HG02588 (cell line): ENCODE measurements around the gene CFAP157.

Experiments used
- ATAC-seq: cut with Tn5 transposase; IDR thresholded peaks from one replicate; pipeline ENCODE4 v1.9.1; 2021; ENCODE audit warnings: mild to moderate bottlenecking, moderate library complexity; ENCODE audit not compliant: unreplicated experiment

Gene CFAP157

GRCh38 chr9:127706836-127707241 is at the start of gene CFAP157:
CFAP157 (plus strand) TSS chr9:127706988; CDS start chr9:127707032, 44 bp downstream.
- no peak for ATAC-seq

- no peak for ATAC-seq
Measured at GRCh38 chr9:127658428-127658827, 48.4 kb upstream of the CFAP157 start.

GRCh38 chr9:127660886-127661741 is 45.7 kb upstream of the CFAP157 start:
- ATAC-seq: no peak

GRCh38 chr9:127662617-127663016 is 44.2 kb upstream of the CFAP157 start:
- ATAC-seq: no peak

GRCh38 chr9:127664324-127664677 is 42.5 kb upstream of the CFAP157 start:
- ATAC-seq: no peak

- no peak for ATAC-seq
Measured at GRCh38 chr9:127664678-127665507, 41.9 kb upstream of the CFAP157 start.

- no peak for ATAC-seq
Measured at GRCh38 chr9:127667127-127667844, 39.5 kb upstream of the CFAP157 start.

GRCh38 chr9:127667906-127668305 is 38.9 kb upstream of the CFAP157 start:
- ATAC-seq: no peak

GRCh38 chr9:127673234-127673633 is 33.6 kb upstream of the CFAP157 start:
- no peak for ATAC-seq

GRCh38 chr9:127676638-127677037 is 30.1 kb upstream of the CFAP157 start:
- no peak for ATAC-seq

- ATAC-seq: no peak
Measured at GRCh38 chr9:127679506-127679905, 27.3 kb upstream of the CFAP157 start.

- no peak for ATAC-seq
Measured at GRCh38 chr9:127680226-127680625, 26.6 kb upstream of the CFAP157 start.

- no peak for ATAC-seq
Measured at GRCh38 chr9:127680846-127681245, 25.9 kb upstream of the CFAP157 start.

- no peak for ATAC-seq
Measured at GRCh38 chr9:127682351-127683136, 24.2 kb upstream of the CFAP157 start.

- ATAC-seq: no peak
Measured at GRCh38 chr9:127683723-127684122, 23.1 kb upstream of the CFAP157 start.

GRCh38 chr9:127684576-127684975 is 22.2 kb upstream of the CFAP157 start:
- ATAC-seq: no peak

GRCh38 chr9:127686461-127687393 is 20.1 kb upstream of the CFAP157 start:
- no peak for ATAC-seq

GRCh38 chr9:127689329-127690000 is 17.3 kb upstream of the CFAP157 start:
- no peak for ATAC-seq

GRCh38 chr9:127690735-127691134 is 16.1 kb upstream of the CFAP157 start:
- no peak for ATAC-seq
